ENCODE data around the gene NUP205. TPM values are rescaled to one million over a fixed set of nuclear protein-coding genes. Genes with fewer than 3 reads are reported as not detected.

Gene NUP205
- total RNA-seq, 1 experiment from 2014 or later = 91.0 TPM

- no peak for TF ChIP-seq ZBTB33 (IDR thresholded peaks at IDR 0.05; ENCODE audit: extremely low read depth, insufficient replicate concordance, low read length)
Observed at GRCh38 chr7:135645296-135645904, 87.7 kb downstream of the NUP205 start (continued).

DNA sequence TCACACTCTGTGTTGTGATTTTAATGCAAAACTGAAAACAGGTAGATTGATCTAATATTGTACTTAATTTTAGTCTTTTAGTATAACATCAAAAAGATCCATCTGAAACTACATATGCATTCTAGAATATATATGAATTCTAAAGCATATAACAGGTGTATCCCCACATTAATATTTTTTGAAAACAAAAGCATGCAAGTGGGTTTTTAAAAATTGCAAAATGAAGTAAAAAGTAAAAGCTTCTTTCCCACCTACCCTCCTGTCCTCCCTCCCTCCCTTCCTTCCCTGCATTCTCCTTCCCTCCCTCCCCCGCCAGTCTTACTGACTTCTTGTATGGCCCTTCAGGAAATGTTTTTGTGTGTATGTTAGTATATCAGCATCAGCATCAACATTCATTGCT is 90.0 kb downstream of the NUP205 start:
- ChIA-PET POLR2A (no interaction called here), RAD21 (ENCODE audit: low non-redundant PET in 1 of 2, low total read pairs in 2 of 2, uncharacterized antibody in 2 of 2, unreplicated experiment in 2 of 2) (interaction anchor here in 1 of 2 experiments (0.6 kb wide), 1 partner anchor 138 kb away, joined by 3 read pairs; the partner anchor contains the start of gene CNOT4), CTCF (no interaction called here)
- H3K4me3 ChIP-seq (replicated peaks in 1 of 2; ENCODE audit: low read depth in 1 of 2, low read length in 2 of 2) = no peak overlapping the region
- H3K27ac ChIP-seq (ENCODE audit: low read depth, low read length) = no peak overlapping the region
- DNase-seq (ENCODE audit: low read depth, low spot score) (no peak), ATAC-seq (no peak)
- H3K9me2 ChIP-seq (ENCODE audit: insufficient read depth) = no peaks in the 10 kb centered on the region
- no peaks in the 10 kb centered on the region for H3K79me2 ChIP-seq (ENCODE audit: insufficient read depth, low read length)
- no peak overlapping the region for H3K4me2 ChIP-seq (ENCODE audit: low read length)
- peaks cover 27 to 34% of the 10 kb centered on the region in 2 experiments; a peak in 3 of 4 replicates for H3K36me3 ChIP-seq (ENCODE audit: control insufficient read depth in 1 of 2, insufficient read depth in 2 of 2, low read length in 2 of 2)
- H3K4me1 ChIP-seq (ENCODE audit: control insufficient read depth in 1 of 2, insufficient read depth in 2 of 2, low read length in 2 of 2) = no peaks in the 10 kb centered on the region
- no peak for TF ChIP-seq POLR2AphosphoS5 (IDR thresholded peaks at IDR 0.05; ENCODE audit: low read depth, low read length)
- H4K20me1 ChIP-seq (ENCODE audit: insufficient read depth) = no peaks in the 10 kb centered on the region; the same call in 1 of the 2 replicates
- no peaks in the 10 kb centered on the region for H3K27me3 ChIP-seq (ENCODE audit: insufficient read depth, low read length)
- H3K9me3 ChIP-seq (ENCODE audit: control insufficient read depth in 1 of 2, insufficient read depth in 1 of 2, low read depth in 1 of 2, low read length in 2 of 2) = no peaks in the 10 kb centered on the region
- H2AFZ ChIP-seq (ENCODE audit: low read depth, low read length, poor library complexity, severe bottlenecking) = no peak overlapping the region
- intact Hi-C loops (cut with micrococcal nuclease) = no loop called here
- H3K9ac ChIP-seq (ENCODE audit: low read length) = no peak overlapping the region
- no TSS peak for BruUV-seq (replicated peaks)

- POLR2A ChIA-PET = no interaction called here
- no peak overlapping the region for H3K9ac ChIP-seq (ENCODE audit: low read length)
- H3K9me3 ChIP-seq (ENCODE audit: control insufficient read depth in 1 of 2, insufficient read depth in 1 of 2, low read depth in 1 of 2, low read length in 2 of 2) = no peaks in the 10 kb centered on the region
- no TSS peak for BruUV-seq (replicated peaks)
- no peaks in the 10 kb centered on the region; the same call in 1 of the 2 replicates for H4K20me1 ChIP-seq (ENCODE audit: insufficient read depth)
- H3K9me2 ChIP-seq (ENCODE audit: insufficient read depth) = no peaks in the 10 kb centered on the region
- peaks cover 27 to 34% of the 10 kb centered on the region in 2 experiments; a peak in 3 of 4 replicates for H3K36me3 ChIP-seq (ENCODE audit: control insufficient read depth in 1 of 2, insufficient read depth in 2 of 2, low read length in 2 of 2)
- no peak for TF ChIP-seq ZNF274 (IDR thresholded peaks at IDR 0.05; ENCODE audit: low read depth, low read length)
- no peak for DNase-seq (ENCODE audit: low read depth, low spot score)
- intact Hi-C loops (cut with micrococcal nuclease) = no loop called here
- no peak overlapping the region for H2AFZ ChIP-seq (ENCODE audit: low read depth, low read length, poor library complexity, severe bottlenecking)
- no peaks in the 10 kb centered on the region for H3K27me3 ChIP-seq (ENCODE audit: insufficient read depth, low read length)
- no peak overlapping the region for H3K4me2 ChIP-seq (ENCODE audit: low read length)
- RAD21 ChIA-PET (ENCODE audit: low non-redundant PET in 1 of 2, low total read pairs in 2 of 2, uncharacterized antibody in 2 of 2, unreplicated experiment in 2 of 2) = no interaction called here
- no peak for ATAC-seq
- peaks cover 0 to 4% of the 10 kb centered on the region in 2 experiments; a peak in 2 of 4 replicates for H3K4me1 ChIP-seq (ENCODE audit: control insufficient read depth in 1 of 2, insufficient read depth in 2 of 2, low read length in 2 of 2)
- H3K27ac ChIP-seq (ENCODE audit: low read depth, low read length) = no peak overlapping the region
- H3K4me3 ChIP-seq (replicated peaks in 1 of 2; ENCODE audit: low read depth in 1 of 2, low read length in 2 of 2) = no peak overlapping the region
- CTCF ChIA-PET = no interaction called here
- no peaks in the 10 kb centered on the region for H3K79me2 ChIP-seq (ENCODE audit: insufficient read depth, low read length)
Observed at GRCh38 chr7:135648235-135648634, 90.5 kb downstream of the NUP205 start.
